ENCODE data around the gene ESR1. TPM values are rescaled to one million over a fixed set of nuclear protein-coding genes. Genes with fewer than 3 reads are reported as not detected.

The ESR1 gene
- total and polyA plus RNA-seq, 2 donors (not counting 3 experiments of a cell fraction or from before 2014, with no cell fraction given): 0.01 TPM; not detected in 1

DNA sequence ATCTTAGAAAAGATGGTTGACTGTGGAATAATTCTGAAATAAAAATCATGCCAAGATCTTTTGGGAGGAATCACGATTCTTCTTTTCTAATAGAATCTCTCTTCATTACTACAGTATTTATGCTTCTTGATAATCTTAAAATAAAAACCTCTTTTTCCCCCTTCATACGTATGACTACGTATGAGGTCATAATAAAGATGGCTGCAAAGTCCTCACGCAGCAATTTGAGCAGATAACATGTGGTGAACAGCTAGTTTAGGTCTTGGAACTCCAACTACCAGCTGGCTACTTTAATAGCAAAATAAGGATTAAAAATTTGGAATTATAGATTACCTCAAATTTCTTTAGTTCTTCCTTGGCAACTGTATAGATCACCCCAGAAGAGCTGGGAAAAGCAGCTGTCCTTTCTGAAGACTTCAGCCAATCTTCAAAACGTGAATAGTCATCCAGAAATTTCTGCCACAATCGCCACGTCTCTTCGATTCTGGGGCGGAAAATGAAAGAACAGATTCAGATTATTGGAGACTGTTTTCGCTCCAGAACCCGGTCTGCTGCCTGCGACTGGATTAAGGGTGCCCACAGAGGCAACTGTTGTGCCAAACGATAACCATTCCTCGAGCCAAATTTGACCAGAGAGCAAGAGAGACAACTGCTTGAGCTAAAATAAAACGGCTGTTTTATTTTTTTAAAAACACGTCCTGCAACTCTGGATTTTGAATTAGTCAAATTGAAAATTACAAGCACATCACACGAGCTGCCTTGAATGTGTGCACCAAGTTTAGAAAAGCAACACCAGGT, 347.3 kb downstream of the ESR1 start:
- H3K9ac ChIP-seq (replicated peaks; ENCODE audit: extremely low read depth, insufficient read depth, low read length): no peak overlapping the region
- no peak overlapping the region for H3K27ac ChIP-seq (ENCODE audit: insufficient read depth, low read depth, low read length)
- intact Hi-C loops (cut with micrococcal nuclease) (no loop called here), dilution Hi-C loops (cut with MboI; ENCODE audit: extremely low pct_ligation_motif_present, low sequenced_read_pairs) (no loop called here)
- H4K20me1 ChIP-seq (replicated peaks; ENCODE audit: control insufficient read depth, extremely low read depth, insufficient read depth, low read length): no peaks in the 10 kb centered on the region
- no peak for FAIRE-seq
- no TSS peak for BruUV-seq (replicated peaks)
- no peak for DNase-seq (ENCODE audit: low read depth, low spot score)
- no peaks in the 10 kb centered on the region for H3K9me1 ChIP-seq (replicated peaks; ENCODE audit: control insufficient read depth, extremely low read depth, insufficient read depth, low read length)
- ChIA-PET CTCF (interaction anchor here (1.1 to 2.2 kb wide), 3 partner anchors 9 to 30 kb away, joined by 3 to 9 read pairs (median 3); no protein-coding TSS in a partner anchor), POLR2A (no interaction called here)
- TF ChIP-seq POLR2AphosphoS5 (IDR thresholded peaks at IDR 0.05; ENCODE audit: insufficient read depth, low read depth, low read length): no peak
- no peak for TF ChIP-seq JUN (IDR thresholded peaks at IDR 0.05; ENCODE audit: borderline replicate concordance, insufficient read depth, insufficient read length, low read depth)
- TF ChIP-seq, protein P1, sequence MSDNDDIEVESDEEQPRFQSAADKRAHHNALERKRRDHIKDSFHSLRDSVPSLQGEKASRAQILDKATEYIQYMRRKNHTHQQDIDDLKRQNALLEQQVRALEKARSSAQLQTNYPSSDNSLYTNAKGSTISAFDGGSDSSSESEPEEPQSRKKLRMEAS (IDR thresholded peaks at IDR 0.05; ENCODE audit: insufficient read depth, insufficient read length): no peak
- no peak for TF ChIP-seq MYC (IDR thresholded peaks at IDR 0.05; ENCODE audit: low read depth, low read length)
- no peaks in the 10 kb centered on the region for H3K79me2 ChIP-seq (ENCODE audit: control insufficient read depth, insufficient read depth, low read length)
- H3K4me2 ChIP-seq (ENCODE audit: insufficient read depth, low read length): no peak overlapping the region
- no peaks in the 10 kb centered on the region for H3K9me3 ChIP-seq (replicated peaks; ENCODE audit: control insufficient read depth, insufficient read depth, low read length)
- no peak overlapping the region for H2AFZ ChIP-seq (ENCODE audit: low read depth, low read length)
- H3K36me3 ChIP-seq (ENCODE audit: control insufficient read depth in 2 of 2, extremely low read depth in 1 of 2, insufficient read depth in 2 of 2, low read length in 2 of 2): peaks cover 3 to 4% of the 10 kb centered on the region in 2 experiments
- H3K27me3 ChIP-seq (ENCODE audit: control insufficient read depth in 2 of 2, insufficient read depth in 2 of 2, low read length in 2 of 2): no peaks in the 10 kb centered on the region
- no peak overlapping the region for H3K4me3 ChIP-seq (replicated peaks in 1 of 3; ENCODE audit: insufficient read depth in 1 of 3, low read depth in 1 of 3, low read length in 3 of 3)
- H3K4me1 ChIP-seq (ENCODE audit: control insufficient read depth, extremely low read depth, insufficient read depth, low read length): no peaks in the 10 kb centered on the region

- no peaks in the 10 kb centered on the region for H3K27me3 ChIP-seq (ENCODE audit: control insufficient read depth in 2 of 2, insufficient read depth in 2 of 2, low read length in 2 of 2)
- DNase-seq (ENCODE audit: low read depth, low spot score): no peak
- no peaks in the 10 kb centered on the region for H4K20me1 ChIP-seq (replicated peaks; ENCODE audit: control insufficient read depth, extremely low read depth, insufficient read depth, low read length)
- BruUV-seq (replicated peaks): no TSS peak
- no peak for FAIRE-seq
- dilution Hi-C loops (cut with MboI; ENCODE audit: extremely low pct_ligation_motif_present, low sequenced_read_pairs) (no loop called here), intact Hi-C loops (cut with micrococcal nuclease) (no loop called here)
- H3K27ac ChIP-seq (ENCODE audit: insufficient read depth, low read depth, low read length): no peak overlapping the region
- no peak overlapping the region for H3K4me2 ChIP-seq (ENCODE audit: insufficient read depth, low read length)
- no peak overlapping the region for H2AFZ ChIP-seq (ENCODE audit: low read depth, low read length)
- no peaks in the 10 kb centered on the region for H3K79me2 ChIP-seq (ENCODE audit: control insufficient read depth, insufficient read depth, low read length)
- H3K9ac ChIP-seq (replicated peaks; ENCODE audit: extremely low read depth, insufficient read depth, low read length): no peak overlapping the region
- no peaks in the 10 kb centered on the region for H3K9me3 ChIP-seq (replicated peaks; ENCODE audit: control insufficient read depth, insufficient read depth, low read length)
- no peaks in the 10 kb centered on the region for H3K4me1 ChIP-seq (ENCODE audit: control insufficient read depth, extremely low read depth, insufficient read depth, low read length)
- no peaks in the 10 kb centered on the region for H3K9me1 ChIP-seq (replicated peaks; ENCODE audit: control insufficient read depth, extremely low read depth, insufficient read depth, low read length)
- ChIA-PET POLR2A (no interaction called here), CTCF (interaction anchor here (1.1 to 1.6 kb wide), 3 partner anchors 10 to 390 kb away, joined by 3 to 5 read pairs (median 3); no protein-coding TSS in a partner anchor)
- no peak overlapping the region for H3K4me3 ChIP-seq (replicated peaks in 1 of 3; ENCODE audit: insufficient read depth in 1 of 3, low read depth in 1 of 3, low read length in 3 of 3)
- H3K36me3 ChIP-seq (ENCODE audit: control insufficient read depth in 2 of 2, extremely low read depth in 1 of 2, insufficient read depth in 2 of 2, low read length in 2 of 2): peaks cover 3 to 4% of the 10 kb centered on the region in 2 experiments
- TF ChIP-seq POLR2A (IDR thresholded peaks at IDR 0.05; ENCODE audit: low read depth, low read length) (no peak), MYC (IDR thresholded peaks at IDR 0.05; ENCODE audit: low read depth, low read length) (no peak), FOS (IDR thresholded peaks at IDR 0.05; ENCODE audit: borderline replicate concordance, insufficient read depth, low read length) (no peak), EZH2 (IDR thresholded peaks at IDR 0.05; ENCODE audit: borderline replicate concordance, low read depth, low read length, severe bottlenecking) (no peak), JUN (IDR thresholded peaks at IDR 0.05; ENCODE audit: borderline replicate concordance, insufficient read depth, insufficient read length, low read depth) (no peak), GATA2 (IDR thresholded peaks at IDR 0.05; ENCODE audit: insufficient read depth, insufficient read length, low read depth, low read length) (no peak), POLR2AphosphoS5 (IDR thresholded peaks at IDR 0.05; ENCODE audit: insufficient read depth, low read depth, low read length) (no peak)
- TF ChIP-seq, protein P1 (IDR thresholded peaks at IDR 0.05; ENCODE audit: insufficient read depth, insufficient read length): no peak
- TF ChIP-seq, protein P2, sequence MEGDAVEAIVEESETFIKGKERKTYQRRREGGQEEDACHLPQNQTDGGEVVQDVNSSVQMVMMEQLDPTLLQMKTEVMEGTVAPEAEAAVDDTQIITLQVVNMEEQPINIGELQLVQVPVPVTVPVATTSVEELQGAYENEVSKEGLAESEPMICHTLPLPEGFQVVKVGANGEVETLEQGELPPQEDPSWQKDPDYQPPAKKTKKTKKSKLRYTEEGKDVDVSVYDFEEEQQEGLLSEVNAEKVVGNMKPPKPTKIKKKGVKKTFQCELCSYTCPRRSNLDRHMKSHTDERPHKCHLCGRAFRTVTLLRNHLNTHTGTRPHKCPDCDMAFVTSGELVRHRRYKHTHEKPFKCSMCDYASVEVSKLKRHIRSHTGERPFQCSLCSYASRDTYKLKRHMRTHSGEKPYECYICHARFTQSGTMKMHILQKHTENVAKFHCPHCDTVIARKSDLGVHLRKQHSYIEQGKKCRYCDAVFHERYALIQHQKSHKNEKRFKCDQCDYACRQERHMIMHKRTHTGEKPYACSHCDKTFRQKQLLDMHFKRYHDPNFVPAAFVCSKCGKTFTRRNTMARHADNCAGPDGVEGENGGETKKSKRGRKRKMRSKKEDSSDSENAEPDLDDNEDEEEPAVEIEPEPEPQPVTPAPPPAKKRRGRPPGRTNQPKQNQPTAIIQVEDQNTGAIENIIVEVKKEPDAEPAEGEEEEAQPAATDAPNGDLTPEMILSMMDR (IDR thresholded peaks at IDR 0.05; ENCODE audit: extremely low read depth in 1 of 2, insufficient read depth in 1 of 2, low read depth in 1 of 2, low read length in 2 of 2): no peak
Observed at GRCh38 chr6:152155792-152156191, 348.3 kb downstream of the ESR1 start.
